Measurements from ENCODE around the gene AADACL4. TPM values are rescaled to one million over a fixed set of nuclear protein-coding genes. Genes with fewer than 3 reads are reported as not detected.
A peak's percentile ranks its signal among the peaks of the same experiment; 100 is the strongest.

Gene AADACL4
- total and polyA plus RNA-seq, 9 of the 15 experiments (the other 6 are each of a cell fraction or from before 2014, with no cell fraction given), result not detected

DNA sequence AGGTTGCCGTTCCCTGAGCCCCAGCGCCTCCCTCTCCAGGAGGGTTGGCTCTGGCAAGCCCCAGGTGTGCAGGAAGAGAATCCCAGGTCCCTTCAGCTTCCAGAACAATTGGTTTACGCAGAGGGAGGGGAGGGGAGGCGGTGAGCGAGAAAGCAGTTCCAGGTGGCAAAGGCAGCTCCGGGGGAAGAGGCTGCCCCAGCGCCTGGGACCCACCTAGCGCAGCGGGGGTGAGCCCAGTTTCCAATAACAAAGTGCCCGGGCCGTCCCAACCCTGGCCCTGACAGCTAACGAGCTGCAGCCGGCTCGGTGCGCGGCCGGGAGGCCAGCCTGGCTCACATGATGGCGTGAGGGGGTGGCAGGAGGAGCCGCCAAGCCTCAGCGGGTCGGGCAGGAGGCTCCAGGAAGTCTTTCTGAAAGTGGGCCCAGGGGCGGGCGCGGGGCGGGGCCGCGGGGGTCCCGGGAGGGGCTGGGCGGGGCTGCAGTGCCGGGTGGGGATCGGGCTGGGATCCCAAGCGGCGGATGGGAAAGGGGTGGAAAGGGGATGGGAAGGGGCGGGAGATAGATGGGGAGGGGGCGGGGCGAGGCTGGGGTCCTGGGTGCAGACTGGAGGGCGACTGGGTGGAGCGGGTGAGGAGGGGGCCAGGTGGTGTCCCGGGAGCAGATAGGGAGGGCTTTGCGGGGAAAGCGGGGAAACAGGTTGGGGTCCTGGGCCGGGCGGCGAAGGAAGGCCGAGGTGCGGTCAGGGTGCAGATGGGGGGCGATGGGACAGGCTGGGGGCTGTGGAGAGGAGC, 48.7 kb upstream of the AADACL4 start:
- no peak overlapping the region for H3K4me2 ChIP-seq (ENCODE audit: insufficient read depth, low read length)
- H3K79me2 ChIP-seq (ENCODE audit: control insufficient read depth, insufficient read depth, low read length), result peaks cover 87% of the 10 kb centered on the region
- no peak for TF ChIP-seq ZNF3 (CRISPR knock-in tag; IDR thresholded peaks at IDR 0.05)
- TF ChIP-seq, protein P1, sequence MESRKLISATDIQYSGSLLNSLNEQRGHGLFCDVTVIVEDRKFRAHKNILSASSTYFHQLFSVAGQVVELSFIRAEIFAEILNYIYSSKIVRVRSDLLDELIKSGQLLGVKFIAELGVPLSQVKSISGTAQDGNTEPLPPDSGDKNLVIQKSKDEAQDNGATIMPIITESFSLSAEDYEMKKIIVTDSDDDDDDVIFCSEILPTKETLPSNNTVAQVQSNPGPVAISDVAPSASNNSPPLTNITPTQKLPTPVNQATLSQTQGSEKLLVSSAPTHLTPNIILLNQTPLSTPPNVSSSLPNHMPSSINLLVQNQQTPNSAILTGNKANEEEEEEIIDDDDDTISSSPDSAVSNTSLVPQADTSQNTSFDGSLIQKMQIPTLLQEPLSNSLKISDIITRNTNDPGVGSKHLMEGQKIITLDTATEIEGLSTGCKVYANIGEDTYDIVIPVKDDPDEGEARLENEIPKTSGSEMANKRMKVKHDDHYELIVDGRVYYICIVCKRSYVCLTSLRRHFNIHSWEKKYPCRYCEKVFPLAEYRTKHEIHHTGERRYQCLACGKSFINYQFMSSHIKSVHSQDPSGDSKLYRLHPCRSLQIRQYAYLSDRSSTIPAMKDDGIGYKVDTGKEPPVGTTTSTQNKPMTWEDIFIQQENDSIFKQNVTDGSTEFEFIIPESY (CRISPR knock-in tag; IDR thresholded peaks at IDR 0.05), result peak; percentile 26; the same call in 1 of the 2 replicates
- TF ChIP-seq KAT8 (IDR thresholded peaks at IDR 0.05; ENCODE audit: low read depth), result no peak
- TF ChIP-seq ETV6 (IDR thresholded peaks at IDR 0.05; ENCODE audit: borderline replicate concordance in 1 of 2, low read depth in 2 of 2, low read length in 1 of 2), result no peak
- no peak for TF ChIP-seq ETV6 (CRISPR knock-in tag; IDR thresholded peaks at IDR 0.05; ENCODE audit: borderline replicate concordance)
- TF ChIP-seq U2AF2 (optimal IDR thresholded peaks at IDR 0.05; ENCODE audit: low read depth, low read length), result no peak
- TF ChIP-seq, protein P2, sequence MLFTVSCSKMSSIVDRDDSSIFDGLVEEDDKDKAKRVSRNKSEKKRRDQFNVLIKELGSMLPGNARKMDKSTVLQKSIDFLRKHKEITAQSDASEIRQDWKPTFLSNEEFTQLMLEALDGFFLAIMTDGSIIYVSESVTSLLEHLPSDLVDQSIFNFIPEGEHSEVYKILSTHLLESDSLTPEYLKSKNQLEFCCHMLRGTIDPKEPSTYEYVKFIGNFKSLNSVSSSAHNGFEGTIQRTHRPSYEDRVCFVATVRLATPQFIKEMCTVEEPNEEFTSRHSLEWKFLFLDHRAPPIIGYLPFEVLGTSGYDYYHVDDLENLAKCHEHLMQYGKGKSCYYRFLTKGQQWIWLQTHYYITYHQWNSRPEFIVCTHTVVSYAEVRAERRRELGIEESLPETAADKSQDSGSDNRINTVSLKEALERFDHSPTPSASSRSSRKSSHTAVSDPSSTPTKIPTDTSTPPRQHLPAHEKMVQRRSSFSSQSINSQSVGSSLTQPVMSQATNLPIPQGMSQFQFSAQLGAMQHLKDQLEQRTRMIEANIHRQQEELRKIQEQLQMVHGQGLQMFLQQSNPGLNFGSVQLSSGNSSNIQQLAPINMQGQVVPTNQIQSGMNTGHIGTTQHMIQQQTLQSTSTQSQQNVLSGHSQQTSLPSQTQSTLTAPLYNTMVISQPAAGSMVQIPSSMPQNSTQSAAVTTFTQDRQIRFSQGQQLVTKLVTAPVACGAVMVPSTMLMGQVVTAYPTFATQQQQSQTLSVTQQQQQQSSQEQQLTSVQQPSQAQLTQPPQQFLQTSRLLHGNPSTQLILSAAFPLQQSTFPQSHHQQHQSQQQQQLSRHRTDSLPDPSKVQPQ (CRISPR knock-in tag; IDR thresholded peaks at IDR 0.05; ENCODE audit: borderline replicate concordance), result no peak
- no peak for TF ChIP-seq MAX (CRISPR knock-in tag; IDR thresholded peaks at IDR 0.05)
- peak; percentile 93 for TF ChIP-seq PCBP1 (IDR thresholded peaks at IDR 0.05; ENCODE audit: low read depth, low read length, poor library complexity, severe bottlenecking)
- TF ChIP-seq SREBF2 (CRISPR knock-in tag; IDR thresholded peaks at IDR 0.05), result no peak
- no peak for TF ChIP-seq PRDM10 (IDR thresholded peaks at IDR 0.05; ENCODE audit: partially characterized antibody)

More for the DNA sequence above, 48.7 kb upstream of the AADACL4 start:
- H2AFZ ChIP-seq (ENCODE audit: low read depth, low read length), result no peak overlapping the region
- H3K4me1 ChIP-seq (replicated peaks in 1 of 2; ENCODE audit: control insufficient read depth in 2 of 2, insufficient read depth in 2 of 2, low read length in 2 of 2), result peaks cover 2 to 33% of the 10 kb centered on the region in 2 experiments; a peak in 4 of 5 replicates
- H3K27me3 ChIP-seq (ENCODE audit: control insufficient read depth in 2 of 2, insufficient read depth in 2 of 2, low read length in 2 of 2), result no peaks in the 10 kb centered on the region
- in situ Hi-C loops (cut with MboI), result no loop called here
- H3K27ac ChIP-seq (ENCODE audit: extremely low read depth, low read depth, low read length), result no peak overlapping the region
- WGBS (ENCODE audit: insufficient coverage, low coverage, missing lambda C conversion rate), result 92% methylated on average over 16 of the region's 47 CpGs
- no peaks in the 10 kb centered on the region; the same call in 1 of the 2 replicates for H4K20me1 ChIP-seq (replicated peaks; ENCODE audit: control insufficient read depth, insufficient read depth, low read length)
- H3K9me3 ChIP-seq (replicated peaks; ENCODE audit: control insufficient read depth, insufficient read depth, low read depth, low read length), result no peaks in the 10 kb centered on the region
- H3K9ac ChIP-seq (ENCODE audit: insufficient read depth in 1 of 2, low read depth in 2 of 2, low read length in 2 of 2), result no peak overlapping the region; a peak in 1 of 4 replicates
- BruUV-seq (replicated peaks), result no TSS peak
- H3K9me1 ChIP-seq (ENCODE audit: control insufficient read depth, insufficient read depth, low read length), result no peaks in the 10 kb centered on the region
- H3K4me3 ChIP-seq, result no peak overlapping the region
- no peak for DNase-seq (ENCODE audit: extremely low read depth in 1 of 4, low spot score in 3 of 4)
- no peak for FAIRE-seq
- intact Hi-C loops (cut with micrococcal nuclease), result no loop called here
- ATAC-seq, result no peak
- ChIA-PET POLR2A (interaction anchor here (0.6 to 1.0 kb wide), 3 partner anchors 9 to 1398 kb away, joined by 3 read pairs; no protein-coding TSS in a partner anchor), CTCF (ENCODE audit: low intra/inter-chr PET ratio) (no interaction called here)
- H3K36me3 ChIP-seq (ENCODE audit: control insufficient read depth, insufficient read depth, low read length), result peaks cover 75% of the 10 kb centered on the region

Data from K562 (cell line).